ENCODE measurements around the gene ZMAT5. TPM values are rescaled to one million over a fixed set of nuclear protein-coding genes. Genes with fewer than 3 reads are reported as not detected.

The ZMAT5 gene
- total RNA-seq, 1 experiment from 2014 or later: 13.4 TPM

- TF ChIP-seq ARID4B (CRISPR knock-in tag; IDR thresholded peaks at IDR 0.05; ENCODE audit: borderline replicate concordance) (no peak), USF1 (CRISPR knock-in tag; IDR thresholded peaks at IDR 0.05) (no peak), ZNF425 (CRISPR knock-in tag; conservative IDR thresholded peaks at IDR 0.05) (no peak), GTF2I (CRISPR knock-in tag; conservative IDR thresholded peaks at IDR 0.05) (no peak), ZNF317 (CRISPR knock-in tag; IDR thresholded peaks at IDR 0.05; ENCODE audit: borderline replicate concordance, low read depth) (no peak), ZNF281 (CRISPR knock-in tag; IDR thresholded peaks at IDR 0.05) (no peak)
Measured at GRCh38 chr22:29782061-29782845, 15.4 kb upstream of the ZMAT5 start (continued).

GRCh38 chr22:29780748-29781676 lies 14.2 kb upstream of the ZMAT5 start:
- H3K4me1 Mint-ChIP-seq: peaks cover 8% of the 10 kb centered on the region
- no peak overlapping the region for H3K4me3 Mint-ChIP-seq
- ChIA-PET POLR2A (interaction anchor here (0.6 to 1.0 kb wide), 3 partner anchors 15 to 238 kb away, joined by 3 to 6 read pairs (median 5); no protein-coding TSS in a partner anchor), CTCF (interaction anchor here (0.9 to 1.6 kb wide), 3 partner anchors 9 to 91 kb away, joined by 3 to 10 read pairs (median 6); no protein-coding TSS in a partner anchor)
- no peaks in the 10 kb centered on the region for H3K36me3 Mint-ChIP-seq
- H3K27me3 Mint-ChIP-seq (ENCODE audit: low read depth): no peaks in the 10 kb centered on the region
- H3K9me3 Mint-ChIP-seq: no peaks in the 10 kb centered on the region
- peak overlapping the region; percentile 19; the same call in 1 of the 2 replicates for H3K27ac Mint-ChIP-seq
- ATAC-seq (peak; percentile 74), DNase-seq (ENCODE audit: low spot score) (no peak)
- TF ChIP-seq E2F4 (CRISPR knock-in tag; IDR thresholded peaks at IDR 0.05; ENCODE audit: borderline replicate concordance, low read depth) (no peak), SP1 (CRISPR knock-in tag; conservative IDR thresholded peaks at IDR 0.05) (no peak), RORB (CRISPR knock-in tag; IDR thresholded peaks at IDR 0.05) (no peak), MYBL2 (CRISPR knock-in tag; IDR thresholded peaks at IDR 0.05) (no peak), ZBTB43 (CRISPR knock-in tag; IDR thresholded peaks at IDR 0.05) (no peak), ATF2 (CRISPR knock-in tag; IDR thresholded peaks at IDR 0.05; ENCODE audit: borderline replicate concordance, low read depth) (no peak), EMX1 (CRISPR knock-in tag; IDR thresholded peaks at IDR 0.05) (no peak), NR3C1 (CRISPR knock-in tag; conservative IDR thresholded peaks at IDR 0.05; ENCODE audit: low read depth) (no peak), MAX (CRISPR knock-in tag; IDR thresholded peaks at IDR 0.05) (no peak), ZNF671 (CRISPR knock-in tag; IDR thresholded peaks at IDR 0.05) (no peak), CDX4 (CRISPR knock-in tag; IDR thresholded peaks at IDR 0.05; ENCODE audit: borderline replicate concordance) (no peak)

Data from WTC11 (cell line).